ENCODE results near the gene OMD. TPM values are rescaled to one million over a fixed set of nuclear protein-coding genes. Genes with fewer than 3 reads are reported as not detected.

The OMD gene
- total and polyA plus RNA-seq, 9 of the 15 experiments (the other 6 are each of a cell fraction or from before 2014, with no cell fraction given): 0.21 TPM; not detected in 8

GRCh38 chr9:92402360-92402759 lies 21.9 kb downstream of the OMD start (continued):
- TF ChIP-seq DDX20 (tag; IDR thresholded peaks at IDR 0.05; ENCODE audit: low read depth) (no peak), LEF1 (IDR thresholded peaks at IDR 0.05) (no peak), XRCC3 (IDR thresholded peaks at IDR 0.05) (no peak), KHSRP (IDR thresholded peaks at IDR 0.05) (no peak), RAD21 (CRISPR knock-in tag; conservative IDR thresholded peaks at IDR 0.05 in 1 of 2, IDR thresholded peaks at IDR 0.05 in 1 of 2) (no peak), CREB3 (tag; conservative IDR thresholded peaks at IDR 0.05; ENCODE audit: low read depth) (no peak), CSDE1 (IDR thresholded peaks at IDR 0.05) (no peak), DIDO1 (tag; IDR thresholded peaks at IDR 0.05; ENCODE audit: low read depth) (no peak)
- TF ChIP-seq, protein P1, sequence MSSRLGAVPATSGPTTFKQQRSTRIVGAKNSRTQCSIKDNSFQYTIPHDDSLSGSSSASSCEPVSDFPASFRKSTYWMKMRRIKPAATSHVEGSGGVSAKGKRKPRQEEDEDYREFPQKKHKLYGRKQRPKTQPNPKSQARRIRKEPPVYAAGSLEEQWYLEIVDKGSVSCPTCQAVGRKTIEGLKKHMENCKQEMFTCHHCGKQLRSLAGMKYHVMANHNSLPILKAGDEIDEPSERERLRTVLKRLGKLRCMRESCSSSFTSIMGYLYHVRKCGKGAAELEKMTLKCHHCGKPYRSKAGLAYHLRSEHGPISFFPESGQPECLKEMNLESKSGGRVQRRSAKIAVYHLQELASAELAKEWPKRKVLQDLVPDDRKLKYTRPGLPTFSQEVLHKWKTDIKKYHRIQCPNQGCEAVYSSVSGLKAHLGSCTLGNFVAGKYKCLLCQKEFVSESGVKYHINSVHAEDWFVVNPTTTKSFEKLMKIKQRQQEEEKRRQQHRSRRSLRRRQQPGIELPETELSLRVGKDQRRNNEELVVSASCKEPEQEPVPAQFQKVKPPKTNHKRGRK (tag; IDR thresholded peaks at IDR 0.05): no peak
- TF ChIP-seq, protein P2, sequence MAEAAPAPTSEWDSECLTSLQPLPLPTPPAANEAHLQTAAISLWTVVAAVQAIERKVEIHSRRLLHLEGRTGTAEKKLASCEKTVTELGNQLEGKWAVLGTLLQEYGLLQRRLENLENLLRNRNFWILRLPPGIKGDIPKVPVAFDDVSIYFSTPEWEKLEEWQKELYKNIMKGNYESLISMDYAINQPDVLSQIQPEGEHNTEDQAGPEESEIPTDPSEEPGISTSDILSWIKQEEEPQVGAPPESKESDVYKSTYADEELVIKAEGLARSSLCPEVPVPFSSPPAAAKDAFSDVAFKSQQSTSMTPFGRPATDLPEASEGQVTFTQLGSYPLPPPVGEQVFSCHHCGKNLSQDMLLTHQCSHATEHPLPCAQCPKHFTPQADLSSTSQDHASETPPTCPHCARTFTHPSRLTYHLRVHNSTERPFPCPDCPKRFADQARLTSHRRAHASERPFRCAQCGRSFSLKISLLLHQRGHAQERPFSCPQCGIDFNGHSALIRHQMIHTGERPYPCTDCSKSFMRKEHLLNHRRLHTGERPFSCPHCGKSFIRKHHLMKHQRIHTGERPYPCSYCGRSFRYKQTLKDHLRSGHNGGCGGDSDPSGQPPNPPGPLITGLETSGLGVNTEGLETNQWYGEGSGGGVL (CRISPR knock-in tag; IDR thresholded peaks at IDR 0.05): no peak
